ENCODE measurements around the gene UBC. TPM values are rescaled to one million over a fixed set of nuclear protein-coding genes. Genes with fewer than 3 reads are reported as not detected.
"Not testable (repeated sequence)": the region's sequence is repeated elsewhere in the genome, so short reads cannot be mapped to it uniquely, and the experiment has no call there.

UBC gene
- total and polyA plus RNA-seq, 2 experiments from 2014 or later = 1,267 to 1,410 TPM

DNA sequence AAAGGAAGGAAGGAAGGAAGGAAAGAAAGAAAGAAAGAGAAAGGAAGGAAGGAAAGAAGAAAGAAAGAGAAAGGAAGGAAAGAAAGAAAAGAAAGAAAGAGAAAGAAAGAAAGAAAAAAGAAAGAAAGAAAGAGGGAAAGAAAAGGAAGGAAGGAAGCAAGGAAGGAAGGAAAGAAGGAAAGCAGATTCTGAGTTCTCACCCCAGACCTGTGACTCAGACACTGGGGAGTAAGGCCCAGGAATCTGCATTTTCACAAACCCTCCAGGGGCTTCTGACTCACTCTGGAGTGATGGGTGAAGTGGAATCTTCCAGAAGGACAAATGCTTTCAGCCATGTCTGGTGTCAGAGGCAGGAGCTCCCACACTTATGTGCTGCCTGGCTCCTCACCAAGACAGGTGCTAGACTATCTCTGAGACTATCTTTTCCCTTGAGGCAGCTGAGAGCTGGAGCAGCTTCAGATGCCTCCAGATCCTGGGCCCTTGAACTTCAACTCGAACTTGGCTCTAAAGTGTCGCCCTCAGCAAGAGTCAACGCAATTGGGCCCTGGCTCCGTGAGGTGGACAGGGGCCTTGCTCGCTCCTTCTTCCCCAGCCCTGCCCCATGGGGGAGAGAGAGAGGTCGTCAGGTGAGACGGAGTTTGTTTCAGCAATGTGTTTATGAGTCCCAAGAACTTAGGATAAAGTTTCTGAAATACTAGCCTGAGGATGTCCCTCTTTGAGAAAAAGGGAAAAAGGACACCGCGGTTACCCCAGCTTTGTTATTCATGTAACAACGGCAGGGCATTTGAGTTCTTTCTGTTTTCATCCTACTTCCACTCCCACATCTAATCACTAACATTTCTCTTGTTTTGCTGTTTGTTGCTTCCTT, 31.0 kb downstream of the UBC start:
- Histone ChIP-seq H3K36me3 (replicated peaks; ENCODE audit: insufficient read depth, low read depth) (no peaks in the 10 kb centered on the region), H2AFZ (no peak overlapping the region)

DNA sequence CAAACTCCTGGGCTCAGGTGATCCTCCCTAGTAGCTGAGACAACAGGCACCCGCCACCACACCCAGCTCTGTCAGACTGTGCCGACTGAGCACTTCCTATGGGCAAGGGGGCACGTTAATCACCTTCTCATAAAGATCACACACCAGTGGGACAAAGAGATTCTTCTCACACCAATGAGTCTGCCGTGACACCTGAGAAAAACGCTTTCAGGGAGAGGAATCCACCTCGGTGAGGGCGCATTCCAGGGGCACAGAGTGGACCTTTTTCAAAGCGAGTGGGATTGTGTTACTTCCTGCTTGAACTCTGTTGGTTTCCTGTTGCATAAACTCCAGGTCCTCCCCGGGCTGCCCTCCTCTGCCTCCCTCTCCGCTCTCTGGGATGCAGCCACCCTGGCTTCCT, 33.3 kb downstream of the UBC start:
- no peaks in the 10 kb centered on the region for H3K9me2 ChIP-seq (replicated peaks; ENCODE audit: insufficient read depth)
- no peaks in the 10 kb centered on the region for H3K36me3 ChIP-seq (replicated peaks; ENCODE audit: insufficient read depth, low read depth)
- no peak overlapping the region for H3K4me2 ChIP-seq
- TF ChIP-seq EZH2 (IDR thresholded peaks at IDR 0.05; ENCODE audit: borderline replicate concordance) = no peak
- TF ChIP-seq EZH2phosphoT487 (IDR thresholded peaks at IDR 0.05; ENCODE audit: low read depth, severe bottlenecking, unreplicated experiment) = no peak
- TF ChIP-seq, protein P1, sequence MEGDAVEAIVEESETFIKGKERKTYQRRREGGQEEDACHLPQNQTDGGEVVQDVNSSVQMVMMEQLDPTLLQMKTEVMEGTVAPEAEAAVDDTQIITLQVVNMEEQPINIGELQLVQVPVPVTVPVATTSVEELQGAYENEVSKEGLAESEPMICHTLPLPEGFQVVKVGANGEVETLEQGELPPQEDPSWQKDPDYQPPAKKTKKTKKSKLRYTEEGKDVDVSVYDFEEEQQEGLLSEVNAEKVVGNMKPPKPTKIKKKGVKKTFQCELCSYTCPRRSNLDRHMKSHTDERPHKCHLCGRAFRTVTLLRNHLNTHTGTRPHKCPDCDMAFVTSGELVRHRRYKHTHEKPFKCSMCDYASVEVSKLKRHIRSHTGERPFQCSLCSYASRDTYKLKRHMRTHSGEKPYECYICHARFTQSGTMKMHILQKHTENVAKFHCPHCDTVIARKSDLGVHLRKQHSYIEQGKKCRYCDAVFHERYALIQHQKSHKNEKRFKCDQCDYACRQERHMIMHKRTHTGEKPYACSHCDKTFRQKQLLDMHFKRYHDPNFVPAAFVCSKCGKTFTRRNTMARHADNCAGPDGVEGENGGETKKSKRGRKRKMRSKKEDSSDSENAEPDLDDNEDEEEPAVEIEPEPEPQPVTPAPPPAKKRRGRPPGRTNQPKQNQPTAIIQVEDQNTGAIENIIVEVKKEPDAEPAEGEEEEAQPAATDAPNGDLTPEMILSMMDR (IDR thresholded peaks at IDR 0.05; ENCODE audit: poor library complexity) = no peak
- H3K9me3 ChIP-seq (ENCODE audit: low read depth) = no peaks in the 10 kb centered on the region
- no peak overlapping the region for H3K27ac ChIP-seq
- H3K27me3 ChIP-seq = no peaks in the 10 kb centered on the region
- no peak overlapping the region for H3K4me3 ChIP-seq
- DNase-seq (ENCODE audit: low spot score) = no peak
- no peaks in the 10 kb centered on the region for H3K79me2 ChIP-seq
- WGBS (ENCODE audit: low lambda C conversion rate, missing lambda C conversion rate) = 68% methylated on average over 10 of the region's 10 CpGs
- no peak overlapping the region for H2AFZ ChIP-seq
- H3K4me1 ChIP-seq (ENCODE audit: insufficient read depth) = peaks cover 15% of the 10 kb centered on the region
- H4K20me1 ChIP-seq (ENCODE audit: insufficient read depth, poor library complexity, severe bottlenecking) = no peaks in the 10 kb centered on the region

More for the DNA sequence above, 31.0 kb downstream of the UBC start:
- no peaks in the 10 kb centered on the region for H3K27me3 ChIP-seq
- peaks cover 27% of the 10 kb centered on the region for H3K4me1 ChIP-seq (ENCODE audit: insufficient read depth)
- no peak overlapping the region for H3K4me3 ChIP-seq
- H3K79me2 ChIP-seq = no peaks in the 10 kb centered on the region
- no peaks in the 10 kb centered on the region for H4K20me1 ChIP-seq (ENCODE audit: insufficient read depth, poor library complexity, severe bottlenecking)
- TF ChIP-seq, protein P1 (IDR thresholded peaks at IDR 0.05; ENCODE audit: poor library complexity) = no peak
- TF ChIP-seq EZH2 (IDR thresholded peaks at IDR 0.05; ENCODE audit: borderline replicate concordance) = no peak
- no peak for TF ChIP-seq EZH2phosphoT487 (IDR thresholded peaks at IDR 0.05; ENCODE audit: low read depth, severe bottlenecking, unreplicated experiment)
- no peak for DNase-seq (ENCODE audit: low spot score)
- H3K27ac ChIP-seq = peak overlapping the region; percentile 77
- H3K9me3 ChIP-seq (ENCODE audit: low read depth) = no peaks in the 10 kb centered on the region
- H3K4me2 ChIP-seq = no peak overlapping the region
- 70% methylated on average over 10 of the region's 10 CpGs for WGBS (ENCODE audit: low lambda C conversion rate, missing lambda C conversion rate)
- no peaks in the 10 kb centered on the region for H3K9me2 ChIP-seq (replicated peaks; ENCODE audit: insufficient read depth)

DNA sequence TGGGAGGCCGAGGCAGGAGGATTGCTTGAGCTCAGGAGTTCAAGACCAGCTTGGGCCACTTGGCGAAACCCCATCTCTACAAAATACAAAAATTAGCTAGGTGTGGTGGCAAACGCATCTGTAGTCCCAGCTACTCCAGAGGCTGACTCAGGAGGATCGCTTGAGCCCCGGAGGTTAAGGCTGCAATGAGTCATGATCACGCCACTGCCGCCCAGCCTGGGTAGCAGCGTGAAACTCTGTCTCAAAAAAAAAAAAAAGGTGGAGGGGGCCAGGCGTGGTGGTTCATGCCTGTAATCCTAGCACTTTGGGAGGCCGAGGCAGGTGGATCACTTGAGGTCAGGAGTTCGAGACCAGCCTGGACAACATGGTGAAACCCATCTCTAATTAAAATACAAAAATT, 34.1 kb downstream of the UBC start:
- not testable (repeated sequence) for H3K4me1 ChIP-seq (ENCODE audit: insufficient read depth); H3K27ac ChIP-seq; H3K79me2 ChIP-seq; H3K4me2 ChIP-seq; DNase-seq (ENCODE audit: low spot score); H3K9me3 ChIP-seq (ENCODE audit: low read depth); H3K27me3 ChIP-seq; H2AFZ ChIP-seq; H4K20me1 ChIP-seq (ENCODE audit: insufficient read depth, poor library complexity, severe bottlenecking); H3K36me3 ChIP-seq (replicated peaks; ENCODE audit: insufficient read depth, low read depth); H3K9me2 ChIP-seq (replicated peaks; ENCODE audit: insufficient read depth); H3K4me3 ChIP-seq
- WGBS (ENCODE audit: low lambda C conversion rate, missing lambda C conversion rate) = 96% methylated on average over 10 of the region's 11 CpGs

DNA sequence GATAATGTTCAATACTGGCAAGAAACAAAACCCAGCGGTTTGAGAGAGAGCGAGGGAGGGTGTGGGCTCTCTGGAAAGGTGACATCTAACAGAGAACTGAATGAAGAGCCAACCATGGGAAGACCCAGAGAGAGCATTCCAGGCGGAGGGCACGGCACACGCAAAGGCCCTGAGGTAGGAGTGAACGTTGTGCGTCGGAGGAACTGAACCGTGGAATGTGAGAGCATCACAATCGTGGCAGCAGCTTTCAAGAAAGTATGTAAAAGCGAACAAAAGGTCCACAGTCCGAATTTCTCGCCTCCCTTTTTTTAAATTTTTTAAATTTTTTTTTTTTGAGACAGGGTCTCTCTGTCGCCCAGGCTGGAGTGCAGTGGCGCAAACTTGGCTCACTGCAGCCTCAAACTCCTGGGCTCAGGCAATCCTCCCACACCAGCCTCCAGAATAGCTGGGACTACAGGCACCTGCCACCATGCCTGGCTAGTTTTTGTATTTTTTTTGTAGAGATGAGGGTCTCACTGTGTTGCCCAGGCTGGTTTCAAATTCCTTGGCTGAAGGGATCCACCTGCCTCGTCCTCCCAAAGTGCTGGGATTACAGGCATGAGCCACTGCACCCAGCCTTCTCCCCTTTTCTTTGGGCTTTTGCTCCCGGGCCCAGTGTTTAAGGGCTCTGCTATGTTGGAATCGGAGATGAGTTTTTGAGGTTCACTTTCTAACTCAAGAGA, 35.5 kb downstream of the UBC start:
- Histone ChIP-seq H3K4me1 (ENCODE audit: insufficient read depth) (peaks cover 7% of the 10 kb centered on the region), H3K4me3 (no peak overlapping the region), H3K9me2 (replicated peaks; ENCODE audit: insufficient read depth) (no peaks in the 10 kb centered on the region), H4K20me1 (ENCODE audit: insufficient read depth, poor library complexity, severe bottlenecking) (no peaks in the 10 kb centered on the region), H3K27ac (no peak overlapping the region), H3K4me2 (no peak overlapping the region), H3K27me3 (no peaks in the 10 kb centered on the region), H3K9me3 (ENCODE audit: low read depth) (no peaks in the 10 kb centered on the region), H3K79me2 (no peaks in the 10 kb centered on the region), H2AFZ (no peak overlapping the region), H3K36me3 (replicated peaks; ENCODE audit: insufficient read depth, low read depth) (no peaks in the 10 kb centered on the region)
- no peak for DNase-seq (ENCODE audit: low spot score)
- WGBS (ENCODE audit: low lambda C conversion rate, missing lambda C conversion rate) = 98% methylated on average over 18 of the region's 18 CpGs
- no peak for TF ChIP-seq EZH2phosphoT487 (IDR thresholded peaks at IDR 0.05; ENCODE audit: low read depth, severe bottlenecking, unreplicated experiment)
- TF ChIP-seq, protein P1 (IDR thresholded peaks at IDR 0.05; ENCODE audit: poor library complexity) = no peak
- TF ChIP-seq EZH2 (IDR thresholded peaks at IDR 0.05; ENCODE audit: borderline replicate concordance) = no peak

Measured in hepatocyte (in vitro differentiated cells).